ENCODE data around the gene CTTN.
"Not testable (repeated sequence)": the region's sequence is repeated elsewhere in the genome, so short reads cannot be mapped to it uniquely, and the experiment has no call there.

DNA sequence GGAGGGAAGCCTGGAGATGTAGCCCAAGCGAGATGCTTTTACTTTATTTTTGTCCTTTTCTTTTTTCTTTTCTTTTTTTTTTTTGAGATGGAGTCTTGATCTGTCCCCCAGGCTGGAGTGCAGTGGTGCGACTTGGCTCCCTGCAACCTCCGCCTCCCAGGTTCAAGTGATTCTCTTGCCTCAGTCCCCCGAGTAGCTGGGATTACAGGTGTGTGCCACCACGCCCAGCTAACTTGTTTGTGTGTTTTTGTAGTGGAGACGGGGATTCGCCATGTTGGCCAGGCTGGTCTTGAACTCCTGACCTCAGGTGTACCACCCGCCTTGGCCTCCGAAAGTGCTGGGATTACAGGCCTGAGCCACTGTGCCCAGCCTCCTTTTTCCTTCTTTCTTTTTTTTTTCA is 56.5 kb downstream of the CTTN start:
- TF ChIP-seq EP300, POLR2A, POLR2AphosphoS5 (IDR thresholded peaks at IDR 0.05): not testable (repeated sequence)
- TF ChIP-seq, protein P1, sequence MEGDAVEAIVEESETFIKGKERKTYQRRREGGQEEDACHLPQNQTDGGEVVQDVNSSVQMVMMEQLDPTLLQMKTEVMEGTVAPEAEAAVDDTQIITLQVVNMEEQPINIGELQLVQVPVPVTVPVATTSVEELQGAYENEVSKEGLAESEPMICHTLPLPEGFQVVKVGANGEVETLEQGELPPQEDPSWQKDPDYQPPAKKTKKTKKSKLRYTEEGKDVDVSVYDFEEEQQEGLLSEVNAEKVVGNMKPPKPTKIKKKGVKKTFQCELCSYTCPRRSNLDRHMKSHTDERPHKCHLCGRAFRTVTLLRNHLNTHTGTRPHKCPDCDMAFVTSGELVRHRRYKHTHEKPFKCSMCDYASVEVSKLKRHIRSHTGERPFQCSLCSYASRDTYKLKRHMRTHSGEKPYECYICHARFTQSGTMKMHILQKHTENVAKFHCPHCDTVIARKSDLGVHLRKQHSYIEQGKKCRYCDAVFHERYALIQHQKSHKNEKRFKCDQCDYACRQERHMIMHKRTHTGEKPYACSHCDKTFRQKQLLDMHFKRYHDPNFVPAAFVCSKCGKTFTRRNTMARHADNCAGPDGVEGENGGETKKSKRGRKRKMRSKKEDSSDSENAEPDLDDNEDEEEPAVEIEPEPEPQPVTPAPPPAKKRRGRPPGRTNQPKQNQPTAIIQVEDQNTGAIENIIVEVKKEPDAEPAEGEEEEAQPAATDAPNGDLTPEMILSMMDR (IDR thresholded peaks at IDR 0.05), result not testable (repeated sequence)
